GM12878 (cell line): ENCODE results near the gene SPG7. TPM values are rescaled to one million over a fixed set of nuclear protein-coding genes. Genes with fewer than 3 reads are reported as not detected.

Experiments used
- ATAC-seq: fragments of 200-7000 bp; cut with Tn5 transposase; 3 replicates; pipeline ENCODE4 v1.9.1; 2020; ENCODE audit warnings: mild to moderate bottlenecking, moderate library complexity
- BruUV-seq: library from RNA; stranded (reverse); fragments of 400-500 nt; replicated peaks from 2 replicates; lab custom pipeline; 2021; lab: Mats Ljungman, UMichigan
- CTCF ChIA-PET: fragments of 300-600 bp; sonication (Branson Sonifier 250); formaldehyde crosslinking; extraction: SDS; loops from one replicate; lab custom pipeline; 2021; ENCODE audit warnings: inconsistent platforms; lab: Yijun Ruan, JAX
- POLR2A ChIA-PET: fragments of 350-600 bp; formaldehyde crosslinking; extraction: SDS; loops from one replicate; lab custom pipeline; 2021; ENCODE audit warnings: inconsistent platforms; lab: Charles Lee
- RAD21 ChIA-PET: fragments of 300-600 bp; sonication (Branson Sonifier 250); formaldehyde crosslinking; loops from one replicate; lab custom pipeline; 2023; ENCODE audit warnings: antibody characterized with exemption; ENCODE audit not compliant: unreplicated experiment; lab: Charles Lee
- SMC1A ChIA-PET: fragments of 300-600 bp; sonication (Branson Sonifier 250); formaldehyde crosslinking; loops from one replicate; lab custom pipeline; 2023; ENCODE audit not compliant: unreplicated experiment, uncharacterized antibody; lab: Charles Lee
- DNase-seq: peaks from one replicate; pipeline ENCODE4 v3.0.0-alpha.2; 2011; ENCODE audit warnings: low read depth, low spot score
- FAIRE-seq: peaks from 3 replicates; lab custom pipeline; 2011; peaks lifted over from hg19 to GRCh38; lab: Jason Lieb, UNC
- H2AFZ ChIP-seq: 2 replicates; pipeline ENCODE4 v1.6.0; 2011; ENCODE audit warnings: low read depth, low read length, control low read depth; ENCODE audit not compliant: control insufficient read depth
- H3K27ac ChIP-seq: 2 replicates; pipeline ENCODE4 v1.5.1; 2011; ENCODE audit warnings: control low read depth; ENCODE audit not compliant: control insufficient read depth, insufficient read depth
- H3K27me3 ChIP-seq, 2 experiments: replicated peaks in 1 of 2; 2 replicates each; pipeline versions ENCODE4 v1.6.0 to v1.6.1; 2011; ENCODE audit warnings: low read length in 1 of 2; ENCODE audit not compliant: control insufficient read depth in 2 of 2, insufficient read depth in 2 of 2
- H3K36me3 ChIP-seq, 2 experiments: 2 replicates each; pipeline ENCODE4 v1.5.1; 2011; ENCODE audit warnings: low read length in 1 of 2; ENCODE audit not compliant: control insufficient read depth in 2 of 2, insufficient read depth in 2 of 2
- H3K4me1 ChIP-seq: 2 replicates; pipeline ENCODE4 v1.6.1; 2011; ENCODE audit warnings: mild to moderate bottlenecking, low read length, moderate library complexity, mixed read lengths; ENCODE audit not compliant: control insufficient read depth, insufficient read depth
- H3K4me2 ChIP-seq: 2 replicates; pipeline ENCODE4 v1.6.0; 2011; ENCODE audit warnings: control low read depth; ENCODE audit not compliant: control insufficient read depth, insufficient read depth
- H3K4me3 ChIP-seq: fragments of 200-600 bp; sonication (generic); 2 replicates; pipeline ENCODE4 v1.5.1; 2016
- H3K79me2 ChIP-seq: 2 replicates; pipeline ENCODE4 v1.6.0; 2011; ENCODE audit warnings: low read length; ENCODE audit not compliant: control insufficient read depth, insufficient read depth
- H3K9ac ChIP-seq: 2 replicates; pipeline ENCODE4 v1.8.0; 2011; ENCODE audit warnings: low read length, control low read depth, mixed read lengths; ENCODE audit not compliant: control insufficient read depth, insufficient read depth
- H3K9me3 ChIP-seq: replicated peaks from 3 replicates; pipeline ENCODE4 v1.5.1; 2011; ENCODE audit warnings: mild to moderate bottlenecking, low read length; ENCODE audit not compliant: control insufficient read depth, insufficient read depth
- H4K20me1 ChIP-seq: 2 replicates; pipeline ENCODE4 v1.6.0; 2011; ENCODE audit not compliant: control insufficient read depth, insufficient read depth
- DPF2 ChIP-seq: fragments of 450-650 bp; IDR thresholded peaks from 2 replicates; pipeline ENCODE4 v1.6.1; 2017; ENCODE audit warnings: mild to moderate bottlenecking
- HDAC6 ChIP-seq: fragments of 200-600 bp; sonication (generic); IDR thresholded peaks from one replicate; pipeline ENCODE4 v1.8.0; 2017; ENCODE audit warnings: antibody characterized with exemption; ENCODE audit not compliant: unreplicated experiment
- IRF5 ChIP-seq: fragments of 450-650 bp; IDR thresholded peaks from 2 replicates; pipeline ENCODE4 v1.6.1; 2017; ENCODE audit warnings: borderline replicate concordance
- MEF2B ChIP-seq: fragments of 450-650 bp; IDR thresholded peaks from 2 replicates; pipeline ENCODE4 v1.6.1; 2018; ENCODE audit warnings: mild to moderate bottlenecking, moderate library complexity; ENCODE audit not compliant: partially characterized antibody, poor library complexity, severe bottlenecking
- SIN3A ChIP-seq: IDR thresholded peaks from 2 replicates; pipeline ENCODE4 v1.6.1; 2012; ENCODE audit warnings: low read depth, low read length, improper control_type of control experiment
- WGBS: methylation state at CpG from one replicate; pipeline ENCODE4 v1.1.6; 2016; ENCODE audit warnings: low lambda C conversion rate; ENCODE audit not compliant: insufficient replicate concordance, insufficient coverage; ENCODE audit errors: missing lambda C conversion rate; 5-methylcytosine and 5-hydroxymethylcytosine counted together
- in situ Hi-C: fragments of 300-500 bp; cut with MboI; formaldehyde crosslinking; loops from 9 replicates; pipeline ENCODE4 v1.14.3; 2018; ENCODE audit warnings: mixed read lengths
- intact Hi-C: fragments of 100-400 bp; cut with micrococcal nuclease; formaldehyde crosslinking; loops from one replicate; pipeline ENCODE4 v1.14.2; 2022; ENCODE audit not compliant: unreplicated experiment
- polyA plus RNA-seq, 11 experiments: library from polyadenylated mRNA; depleted of rRNA in 4 of 11; unstranded in 6 of 11; stranded (reverse) in 5 of 11; fragments of >200 nt; fragmentation: Nextera tagmentation in 4 of 11; fragmentation: Illumina TruSeq in 1 of 11; extraction: Ambion mirVana in 4 of 11; extraction: Trizol in 1 of 11; gene quantifications; 1 replicate in 1 of 11; 2 replicates in 10 of 11; pipeline versions ENCODE4 v1.2.1 to v1.2.3, GENCODE V29; 2011 to 2016; ENCODE audit warnings: inconsistent platforms in 2 of 11, missing spikeins in 2 of 11, low read depth in 1 of 11
- total RNA-seq, 4 experiments: library from RNA; depleted of rRNA in 3 of 4; stranded (reverse); fragments of >200 nt in 3 of 4; fragmentation: Illumina TruSeq in 1 of 4; extraction: Trizol in 1 of 4; gene quantifications; 2 replicates each; pipeline versions ENCODE4 v1.2.1 to v1.2.3, GENCODE V29; 2013 to 2021

Gene SPG7
- total and polyA plus RNA-seq, 10 of the 15 experiments (the other 5 are each of a cell fraction or from before 2014, with no cell fraction given): 5.9 to 75.9 (median 52.5) TPM

GRCh38 chr16:89601906-89602272 lies 93.7 kb downstream of the SPG7 start:
- no peaks in the 10 kb centered on the region for H3K79me2 ChIP-seq
- intact Hi-C loops (no loop called here), in situ Hi-C loops (no loop called here)
- no peaks in the 10 kb centered on the region for H3K9me3 ChIP-seq
- BruUV-seq: no TSS peak
- ChIA-PET CTCF (interaction anchor here (1.1 to 1.3 kb wide), 3 partner anchors 13 to 39 kb away, joined by 3 to 4 read pairs (median 3); no protein-coding TSS in a partner anchor), RAD21 (interaction anchor here (0.5 kb wide), 1 partner anchor 363 kb away, joined by 6 read pairs; no protein-coding TSS in a partner anchor), SMC1A (interaction anchor here (0.7 kb wide), 1 partner anchor 259 kb away, joined by 3 read pairs; no protein-coding TSS in a partner anchor), POLR2A (interaction anchor here (0.7 kb wide), 1 partner anchor 323 kb away, joined by 3 read pairs; no protein-coding TSS in a partner anchor)
- ATAC-seq: no peak
- FAIRE-seq: no peak
- no peak overlapping the region for H3K27ac ChIP-seq
- H2AFZ ChIP-seq: no peak overlapping the region
- 50% methylated on average over 22 of the region's 22 CpGs for WGBS
- no peaks in the 10 kb centered on the region for H3K4me1 ChIP-seq
- no peak for DNase-seq
- TF ChIP-seq HDAC6 (no peak), SIN3A (no peak), DPF2 (no peak), IRF5 (no peak), MEF2B (no peak)
- H3K4me3 ChIP-seq: no peak overlapping the region
- no peak overlapping the region for H3K9ac ChIP-seq
- H3K36me3 ChIP-seq: no peaks in the 10 kb centered on the region
- H3K4me2 ChIP-seq: no peak overlapping the region
- H3K27me3 ChIP-seq: no peaks in the 10 kb centered on the region
- H4K20me1 ChIP-seq: no peaks in the 10 kb centered on the region
